HCT116 (cell line): ENCODE data around the gene MYRF. TPM values are rescaled to one million over a fixed set of nuclear protein-coding genes. Genes with fewer than 3 reads are reported as not detected.

Experiments
- ATAC-seq: fragments of 200-7000 bp; cut with Tn5 transposase; 2 replicates; pipeline ENCODE4 v1.9.1; 2020; ENCODE audit warnings: mild to moderate bottlenecking, moderate library complexity
- BruUV-seq: library from RNA; stranded (reverse); fragments of 400-500 nt; replicated peaks from 2 replicates; lab custom pipeline; 2021; lab: Mats Ljungman, UMichigan
- CTCF ChIA-PET: fragments of 300-600 bp; sonication (Branson Sonifier 250); formaldehyde crosslinking; loops from one replicate; lab custom pipeline; 2021; ENCODE audit warnings: antibody characterized with exemption; lab: Charles Lee
- POLR2A ChIA-PET: fragments of 300-600, 350-600 bp; sonication (Branson Sonifier 250); formaldehyde crosslinking; loops from one replicate; lab custom pipeline; 2021; ENCODE audit warnings: antibody characterized with exemption; lab: Charles Lee
- RAD21 ChIA-PET, 2 experiments: fragments of 300-600 bp; sonication (Branson Sonifier 250); formaldehyde crosslinking; loops; one replicate each; lab custom pipeline; 2023; ENCODE audit warnings: low total read pairs in 2 of 2; ENCODE audit not compliant: uncharacterized antibody in 2 of 2, unreplicated experiment in 2 of 2, low non-redundant PET in 1 of 2; lab: Charles Lee
- DNase-seq: peaks from one replicate; pipeline ENCODE4 v3.0.0-alpha.2; 2010; ENCODE audit warnings: low read depth, low spot score
- H2AFZ ChIP-seq: fragments of 200-600 bp; shearing (Covaris generic), sonication (generic); 2 replicates; pipeline ENCODE4 v1.6.1; 2017; ENCODE audit warnings: low read depth, mixed run types, mixed read lengths, antibody characterized with exemption, low read length; ENCODE audit not compliant: poor library complexity, severe bottlenecking
- H3K27ac ChIP-seq: 2 replicates; pipeline ENCODE4 v1.5.1; 2012; ENCODE audit warnings: low read depth, low read length
- H3K27me3 ChIP-seq: fragments of 200-600 bp; sonication (generic); 2 replicates; pipeline ENCODE4 v1.6.1; 2016; ENCODE audit warnings: mixed run types, low read length, mixed read lengths; ENCODE audit not compliant: insufficient read depth
- H3K36me3 ChIP-seq, 2 experiments: fragments of 200-500 bp in 1 of 2; fragments of 200-600 bp in 1 of 2; sonication (Bioruptor generic) in 1 of 2; sonication (generic) in 1 of 2; 2 replicates each; pipeline versions ENCODE4 v1.5.1 to v1.6.1; 2014 to 2016; ENCODE audit warnings: low read length in 2 of 2, inconsistent platforms in 1 of 2, mixed read lengths in 1 of 2, mixed run types in 1 of 2; ENCODE audit not compliant: insufficient read depth in 2 of 2, control insufficient read depth in 1 of 2
- H3K4me1 ChIP-seq, 2 experiments: fragments of 200-600 bp in 1 of 2; sonication (generic) in 1 of 2; 2 replicates each; pipeline versions ENCODE4 v1.5.1 to v1.6.1; 2012 to 2017; ENCODE audit warnings: low read length in 2 of 2, inconsistent platforms in 1 of 2, mild to moderate bottlenecking in 1 of 2, mixed read lengths in 1 of 2, mixed run types in 1 of 2, moderate library complexity in 1 of 2; ENCODE audit not compliant: insufficient read depth in 2 of 2, control insufficient read depth in 1 of 2
- H3K4me2 ChIP-seq: fragments of 200-600 bp; sonication (generic); 2 replicates; pipeline ENCODE4 v1.6.1; 2017; ENCODE audit warnings: mixed run types, low read length, mixed read lengths
- H3K4me3 ChIP-seq, 2 experiments: fragments of 200-600 bp in 1 of 2; sonication (generic) in 1 of 2; replicated peaks in 1 of 2; 2 replicates each; pipeline ENCODE4 v1.5.1; 2011 to 2016; ENCODE audit warnings: low read length in 2 of 2, control low read depth in 1 of 2, low read depth in 1 of 2, mild to moderate bottlenecking in 1 of 2, mixed read lengths in 1 of 2, mixed run types in 1 of 2
- H3K79me2 ChIP-seq: fragments of 200-600 bp; sonication (generic); 2 replicates; pipeline ENCODE4 v1.6.1; 2017; ENCODE audit warnings: mild to moderate bottlenecking, mixed run types, low read length, moderate library complexity, mixed read lengths; ENCODE audit not compliant: insufficient read depth
- H3K9ac ChIP-seq: fragments of 200-600 bp; sonication (generic); 2 replicates; pipeline ENCODE4 v1.6.1; 2016; ENCODE audit warnings: low read length, mixed read lengths
- H3K9me2 ChIP-seq: fragments of 200-600 bp; sonication (generic), shearing (Covaris generic); 2 replicates; pipeline ENCODE4 v1.6.1; 2017; ENCODE audit warnings: mixed run types, mild to moderate bottlenecking, moderate library complexity; ENCODE audit not compliant: insufficient read depth
- H3K9me3 ChIP-seq, 2 experiments: fragments of 200-500 bp in 1 of 2; fragments of 200-600 bp in 1 of 2; sonication (Bioruptor generic) in 1 of 2; sonication (generic) in 1 of 2; 2 replicates each; pipeline ENCODE4 v1.6.1; 2014 to 2017; ENCODE audit warnings: low read length in 2 of 2, mixed read lengths in 2 of 2, inconsistent platforms in 1 of 2, low read depth in 1 of 2, mild to moderate bottlenecking in 1 of 2, mixed run types in 1 of 2, moderate library complexity in 1 of 2; ENCODE audit not compliant: control insufficient read depth in 1 of 2, insufficient read depth in 1 of 2
- H4K20me1 ChIP-seq: fragments of 200-600 bp; sonication (generic), shearing (Covaris generic); 2 replicates; pipeline ENCODE4 v1.6.1; 2017; ENCODE audit warnings: mixed run types, mild to moderate bottlenecking, moderate library complexity; ENCODE audit not compliant: insufficient read depth
- CBX3 ChIP-seq: IDR thresholded peaks from 2 replicates; pipeline ENCODE4 v1.6.1; 2012; ENCODE audit warnings: low read depth
- CEBPB ChIP-seq: IDR thresholded peaks from 2 replicates; pipeline ENCODE4 v1.6.1; 2012; ENCODE audit warnings: low read depth
- ELF1 ChIP-seq: IDR thresholded peaks from 2 replicates; pipeline ENCODE4 v1.6.1; 2012; ENCODE audit warnings: low read depth, borderline replicate concordance
- EZH2 ChIP-seq: fragments of 200-600 bp; sonication (generic); IDR thresholded peaks from 2 replicates; pipeline ENCODE4 v1.6.1; 2017; ENCODE audit warnings: antibody characterized with exemption, mixed run types
- EZH2phosphoT487 ChIP-seq: fragments of 200-600 bp; IDR thresholded peaks from 2 replicates; pipeline ENCODE4 v1.6.1; 2018; ENCODE audit warnings: antibody characterized with exemption, borderline replicate concordance
- MAX ChIP-seq: IDR thresholded peaks from 2 replicates; pipeline ENCODE4 v1.6.1; 2012
- POLR2AphosphoS5 ChIP-seq: IDR thresholded peaks from 2 replicates; pipeline ENCODE4 v1.6.1; 2011; ENCODE audit warnings: mild to moderate bottlenecking, low read depth, low read length, moderate library complexity
- RAD21 ChIP-seq: IDR thresholded peaks from 2 replicates; pipeline ENCODE4 v1.6.1; 2012; ENCODE audit warnings: low read depth, mild to moderate bottlenecking
- SIN3A ChIP-seq: IDR thresholded peaks from 2 replicates; pipeline ENCODE4 v1.6.1; 2012; ENCODE audit warnings: low read depth
- SP1 ChIP-seq: IDR thresholded peaks from 2 replicates; pipeline ENCODE4 v1.6.1; 2012; ENCODE audit warnings: low read depth
- YY1 ChIP-seq: IDR thresholded peaks from 2 replicates; pipeline ENCODE4 v1.6.1; 2011; ENCODE audit warnings: low read length, low read depth, moderate library complexity, mild to moderate bottlenecking; ENCODE audit not compliant: insufficient replicate concordance; ENCODE audit errors: extremely low read depth
- ZBTB33 ChIP-seq: IDR thresholded peaks from 2 replicates; pipeline ENCODE4 v1.6.1; 2011; ENCODE audit warnings: mild to moderate bottlenecking, low read length, moderate library complexity; ENCODE audit not compliant: insufficient replicate concordance; ENCODE audit errors: extremely low read depth
- intact Hi-C: fragments of 100-400 bp; cut with micrococcal nuclease; formaldehyde crosslinking; loops from 2 replicates; pipeline ENCODE4 v1.10.0; 2022
- total RNA-seq: library from RNA; stranded (reverse); gene quantifications from one replicate; pipeline ENCODE4 v1.2.1, GENCODE V29; 2021; ENCODE audit not compliant: unreplicated experiment

Gene MYRF
- total RNA-seq, 1 experiment from 2014 or later = 52.3 TPM

GRCh38 chr11:61716478-61717285, 35.8 kb upstream of the MYRF start:
- no peaks in the 10 kb centered on the region for H3K36me3 ChIP-seq
- no TSS peak for BruUV-seq
- ATAC-seq (no peak), DNase-seq (no peak)
- H3K4me1 ChIP-seq = peaks cover 0 to 7% of the 10 kb centered on the region in 2 experiments; a peak in 1 of 4 replicates
- H3K9ac ChIP-seq = no peak overlapping the region
- POLR2A ChIA-PET = no interaction called here
- H3K27me3 ChIP-seq = no peaks in the 10 kb centered on the region
- RAD21 ChIA-PET = no interaction called here
- H3K4me2 ChIP-seq = no peak overlapping the region
- no peaks in the 10 kb centered on the region for H3K9me2 ChIP-seq
- CTCF ChIA-PET = no interaction called here
- no peak overlapping the region for H3K27ac ChIP-seq
- TF ChIP-seq SIN3A (no peak), EZH2 (no peak), RAD21 (no peak), MAX (no peak)
- H4K20me1 ChIP-seq = no peaks in the 10 kb centered on the region
- no peaks in the 10 kb centered on the region for H3K79me2 ChIP-seq
- H3K4me3 ChIP-seq = no peak overlapping the region
- no peak overlapping the region for H2AFZ ChIP-seq
- H3K9me3 ChIP-seq = no peaks in the 10 kb centered on the region
- intact Hi-C loops = no loop called here

- H3K9ac ChIP-seq = no peak overlapping the region
- intact Hi-C loops = no loop called here
- no peaks in the 10 kb centered on the region for H3K9me2 ChIP-seq
- no peaks in the 10 kb centered on the region for H3K79me2 ChIP-seq
- RAD21 ChIA-PET = no interaction called here
- H2AFZ ChIP-seq = no peak overlapping the region
- no peak for TF ChIP-seq SIN3A
- TF ChIP-seq EZH2 = no peak
- no peak for TF ChIP-seq MAX
- TF ChIP-seq ELF1 = no peak
- TF ChIP-seq CEBPB = no peak
- no peak for TF ChIP-seq POLR2AphosphoS5
- TF ChIP-seq CBX3 = no peak
- TF ChIP-seq EZH2phosphoT487 = no peak
- no peak for TF ChIP-seq ZBTB33
- no peak for TF ChIP-seq SP1
- no peak for TF ChIP-seq YY1
- H3K4me1 ChIP-seq = peaks cover 0 to 7% of the 10 kb centered on the region in 2 experiments; a peak in 1 of 4 replicates
- no peaks in the 10 kb centered on the region for H3K9me3 ChIP-seq
- DNase-seq = no peak
- CTCF ChIA-PET = interaction anchor here (1.0 kb wide), 1 partner anchor 30 kb away, joined by 3 read pairs; no protein-coding TSS in a partner anchor
- no peak for ATAC-seq
- H4K20me1 ChIP-seq = no peaks in the 10 kb centered on the region
- H3K27me3 ChIP-seq = no peaks in the 10 kb centered on the region
- no peak overlapping the region for H3K4me2 ChIP-seq
- H3K4me3 ChIP-seq = no peak overlapping the region
- no peak overlapping the region for H3K27ac ChIP-seq
- BruUV-seq = no TSS peak
- POLR2A ChIA-PET = no interaction called here
- no peaks in the 10 kb centered on the region for H3K36me3 ChIP-seq
Observed at GRCh38 chr11:61717286-61718033, 35.0 kb upstream of the MYRF start.
